MM.1S (cell line): ENCODE results near the gene NFATC4.

Experiments used
- CTCF ChIP-seq: fragments of 300-600 bp; sonication (generic); IDR thresholded peaks from 2 replicates; pipeline ENCODE4 v1.5.1; 2016; ENCODE audit warnings: antibody characterized with exemption, low read length, mixed read lengths
- EZH2 ChIP-seq: fragments of 300-600 bp; sonication (generic); optimal IDR thresholded peaks from 2 replicates; pipeline ENCODE3; 2017; ENCODE audit warnings: low read depth, mild to moderate bottlenecking, antibody characterized with exemption, low read length, mixed read lengths

GRCh38 chr14:24369907-24370687 is 2.1 kb downstream of the NFATC4 start:
- TF ChIP-seq CTCF: no peak
- TF ChIP-seq EZH2: no peak
